CD14-positive monocyte (primary cell): ENCODE data around the gene TMEM53. TPM values are rescaled to one million over a fixed set of nuclear protein-coding genes. Genes with fewer than 3 reads are reported as not detected.

Source experiments
- DNase-seq, 3 donors: peaks; one replicate each; pipeline ENCODE4 v3.0.0-alpha.2; 2011 to 2022
- H2AFZ ChIP-seq: 2 replicates; pipeline ENCODE4 v1.6.0; 2012; ENCODE audit warnings: mild to moderate bottlenecking, low read depth, low read length, inconsistent platforms; ENCODE audit not compliant: insufficient read depth, poor library complexity, severe bottlenecking
- H3K27ac ChIP-seq, 2 donors: 1 replicate in 1 of 2; 2 replicates in 1 of 2; pipeline ENCODE4 v1.5.1; 2012 to 2013; ENCODE audit warnings: low read length in 2 of 2, control low read depth in 1 of 2, inconsistent platforms in 1 of 2, low read depth in 1 of 2, mild to moderate bottlenecking in 1 of 2
- H3K27me3 ChIP-seq, 2 donors: one replicate each; pipeline versions ENCODE4 v1.6.0 to v1.6.1; 2011 to 2013; ENCODE audit warnings: low read length in 2 of 2; ENCODE audit not compliant: control insufficient read depth in 2 of 2, insufficient read depth in 2 of 2
- H3K36me3 ChIP-seq, 2 donors: replicated peaks in 1 of 2; 1 replicate in 1 of 2; 2 replicates in 1 of 2; pipeline versions ENCODE4 v1.5.1 to v1.6.1; 2012 to 2013; ENCODE audit warnings: low read length in 2 of 2, control low read depth in 1 of 2, inconsistent platforms in 1 of 2, mild to moderate bottlenecking in 1 of 2; ENCODE audit not compliant: insufficient read depth in 2 of 2, control insufficient read depth in 1 of 2
- H3K4me1 ChIP-seq, 2 donors: 1 replicate in 1 of 2; 2 replicates in 1 of 2; pipeline versions ENCODE4 v1.5.1 to v1.6.1; 2012 to 2013; ENCODE audit warnings: low read length in 2 of 2, control low read depth in 1 of 2, inconsistent platforms in 1 of 2, mild to moderate bottlenecking in 1 of 2, moderate library complexity in 1 of 2; ENCODE audit not compliant: insufficient read depth in 2 of 2, control insufficient read depth in 1 of 2
- H3K4me2 ChIP-seq: replicated peaks from 2 replicates; pipeline ENCODE3; 2012; ENCODE audit warnings: low read length, moderate library complexity, mild to moderate bottlenecking; ENCODE audit not compliant: poor library complexity, severe bottlenecking; ENCODE audit errors: extremely low read depth
- H3K4me3 ChIP-seq, 3 experiments: fragments of 200-600 bp in 1 of 3; sonication (generic) in 1 of 3; replicated peaks in 1 of 3; 1 replicate in 2 of 3; 2 replicates in 1 of 3; pipeline ENCODE4 v1.5.1; 2011 to 2013; ENCODE audit warnings: low read length in 3 of 3, mild to moderate bottlenecking in 3 of 3, control low read depth in 2 of 3, low read depth in 2 of 3, inconsistent platforms in 1 of 3, moderate library complexity in 1 of 3
- H3K79me2 ChIP-seq: 2 replicates; pipeline ENCODE4 v1.6.0; 2012; ENCODE audit warnings: mild to moderate bottlenecking, control low read depth, inconsistent platforms, low read length, moderate library complexity; ENCODE audit not compliant: insufficient read depth
- H3K9ac ChIP-seq: 2 replicates; pipeline ENCODE4 v1.6.0; 2017; ENCODE audit warnings: low read length, mild to moderate bottlenecking; ENCODE audit not compliant: insufficient read depth, poor library complexity, severe bottlenecking
- H3K9me3 ChIP-seq, 2 donors: replicated peaks in 1 of 2; 1 replicate in 1 of 2; 2 replicates in 1 of 2; pipeline versions ENCODE4 v1.5.1 to v1.6.1; 2012 to 2013; ENCODE audit warnings: low read length in 2 of 2, control low read depth in 1 of 2; ENCODE audit not compliant: control insufficient read depth in 1 of 2, insufficient read depth in 1 of 2
- H4K20me1 ChIP-seq: 2 replicates; pipeline ENCODE4 v1.6.0; 2012; ENCODE audit warnings: mild to moderate bottlenecking, low read length, control low read depth, moderate library complexity; ENCODE audit not compliant: insufficient read depth
- H3K27ac Mint-ChIP-seq, 7 donors: one replicate each; pipeline ENCODE4 v1.8.0; 2020; ENCODE audit warnings: mild to moderate bottlenecking in 7 of 7, mixed read lengths in 7 of 7, moderate library complexity in 6 of 7, inconsistent platforms in 2 of 7
- H3K27me3 Mint-ChIP-seq, 3 donors: one replicate each; pipeline ENCODE4 v1.8.0; 2021 to 2022; ENCODE audit warnings: low read depth in 3 of 3, mild to moderate bottlenecking in 3 of 3, mixed read lengths in 3 of 3, moderate library complexity in 3 of 3, inconsistent platforms in 1 of 3
- H3K36me3 Mint-ChIP-seq, 2 donors: one replicate each; pipeline ENCODE4 v1.8.0; 2020; ENCODE audit warnings: mixed read lengths in 2 of 2, inconsistent platforms in 1 of 2, mild to moderate bottlenecking in 1 of 2
- H3K4me1 Mint-ChIP-seq: one replicate; pipeline ENCODE4 v1.8.0; 2020; ENCODE audit warnings: mild to moderate bottlenecking, mixed read lengths
- H3K4me3 Mint-ChIP-seq, 2 donors: one replicate each; pipeline ENCODE4 v1.8.0; 2020; ENCODE audit warnings: mild to moderate bottlenecking in 2 of 2, mixed read lengths in 2 of 2, moderate library complexity in 1 of 2
- H3K9me3 Mint-ChIP-seq, 7 donors: one replicate each; pipeline ENCODE4 v1.8.0; 2020 to 2022; ENCODE audit warnings: mixed read lengths in 7 of 7, mild to moderate bottlenecking in 6 of 7, moderate library complexity in 6 of 7, inconsistent platforms in 2 of 7
- CTCF ChIP-seq: fragments of 200-600 bp; IDR thresholded peaks from one replicate; pipeline ENCODE4 v1.8.0; 2022; ENCODE audit warnings: antibody characterized with exemption, mild to moderate bottlenecking
- WGBS: methylation state at CpG from one replicate; pipeline ENCODE4 v1.1.5; 2013; ENCODE audit warnings: missing lambda C conversion rate; ENCODE audit not compliant: insufficient coverage; 5-methylcytosine and 5-hydroxymethylcytosine counted together
- intact Hi-C, 2 donors: fragments of 100-400 bp; cut with micrococcal nuclease; formaldehyde crosslinking; loops; one replicate each; pipeline versions ENCODE4 v1.15.0 to v1.15.1; 2023
- polyA plus RNA-seq, 3 donors: library from polyadenylated mRNA; depleted of rRNA in 1 of 3; unstranded in 2 of 3; stranded (reverse) in 1 of 3; fragments of 300-500 nt in 2 of 3; fragments of >200 nt in 1 of 3; fragmentation: Illumina TruSeq in 2 of 3; gene quantifications; 1 replicate in 2 of 3; 2 replicates in 1 of 3; pipeline ENCODE4 v1.2.3, GENCODE V29; 2012 to 2021

The TMEM53 gene
- polyA plus RNA-seq, 3 donors: 4.8 to 8.8 (median 8.6) TPM

- 92% methylated on average over 11 of the region's 12 CpGs for WGBS
- intact Hi-C loops: no loop called here
- H3K4me3 Mint-ChIP-seq: no peak overlapping the region
These were observed 49.9 kb downstream of the TMEM53 start for GRCh38 chr1:44624268-44624901.

GRCh38 chr1:44621841-44622286, 52.4 kb downstream of the TMEM53 start:
- WGBS: 100% methylated on average over 6 of the region's 15 CpGs
- H4K20me1 ChIP-seq: no peaks in the 10 kb centered on the region
- H2AFZ ChIP-seq: no peak overlapping the region
- Mint-ChIP-seq H3K4me1 (no peaks in the 10 kb centered on the region), H3K27ac (no peak overlapping the region), H3K36me3 (no peaks in the 10 kb centered on the region), H3K27me3 (peaks cover 2 to 5% (median 3%) of the 10 kb centered on the region in 3 donors), H3K4me3 (no peak overlapping the region), H3K9me3 (peaks cover 0 to 1% (median 0%) of the 10 kb centered on the region in 7 donors)
- H3K9ac ChIP-seq: no peak overlapping the region
- H3K9me3 ChIP-seq: no peaks in the 10 kb centered on the region
- H3K4me3 ChIP-seq: no peak overlapping the region
- intact Hi-C loops: no loop called here
- no peak overlapping the region for H3K27ac ChIP-seq
- H3K27me3 ChIP-seq: no peaks in the 10 kb centered on the region
- H3K79me2 ChIP-seq: no peaks in the 10 kb centered on the region
- H3K4me2 ChIP-seq: no peak overlapping the region
- no peaks in the 10 kb centered on the region for H3K4me1 ChIP-seq
- TF ChIP-seq CTCF: no peak
- H3K36me3 ChIP-seq: no peaks in the 10 kb centered on the region
- no peak for DNase-seq

More at GRCh38 chr1:44624268-44624901, 49.9 kb downstream of the TMEM53 start:
- H3K36me3 ChIP-seq: no peaks in the 10 kb centered on the region
- no peaks in the 10 kb centered on the region for H3K27me3 ChIP-seq
- H3K9me3 Mint-ChIP-seq: peaks cover 0 to 1% (median 0%) of the 10 kb centered on the region in 7 donors
- TF ChIP-seq CTCF: no peak
- H3K4me2 ChIP-seq: no peak overlapping the region
- no peaks in the 10 kb centered on the region for H3K9me3 ChIP-seq
- H3K27ac ChIP-seq: no peak overlapping the region
- H3K27ac Mint-ChIP-seq: peak overlapping the region in 1 of 7 donors; percentile 61
- H3K4me1 Mint-ChIP-seq: no peaks in the 10 kb centered on the region
- no peaks in the 10 kb centered on the region for H3K4me1 ChIP-seq
- no peak overlapping the region for H2AFZ ChIP-seq
- H3K79me2 ChIP-seq: no peaks in the 10 kb centered on the region
- peaks cover 0 to 5% (median 3%) of the 10 kb centered on the region in 3 donors for H3K27me3 Mint-ChIP-seq
- H4K20me1 ChIP-seq: no peaks in the 10 kb centered on the region
- no peak overlapping the region for H3K4me3 ChIP-seq
- DNase-seq: no peak
- no peak overlapping the region for H3K9ac ChIP-seq
- no peaks in the 10 kb centered on the region for H3K36me3 Mint-ChIP-seq
